ENCODE measurements around the gene DMRT1. TPM values are rescaled to one million over a fixed set of nuclear protein-coding genes. Genes with fewer than 3 reads are reported as not detected.
A peak's percentile ranks its signal among the peaks of the same experiment; 100 is the strongest.

Gene DMRT1
- total and polyA plus RNA-seq, 9 of the 15 experiments (the other 6 are each of a cell fraction or from before 2014, with no cell fraction given): not detected

DNA sequence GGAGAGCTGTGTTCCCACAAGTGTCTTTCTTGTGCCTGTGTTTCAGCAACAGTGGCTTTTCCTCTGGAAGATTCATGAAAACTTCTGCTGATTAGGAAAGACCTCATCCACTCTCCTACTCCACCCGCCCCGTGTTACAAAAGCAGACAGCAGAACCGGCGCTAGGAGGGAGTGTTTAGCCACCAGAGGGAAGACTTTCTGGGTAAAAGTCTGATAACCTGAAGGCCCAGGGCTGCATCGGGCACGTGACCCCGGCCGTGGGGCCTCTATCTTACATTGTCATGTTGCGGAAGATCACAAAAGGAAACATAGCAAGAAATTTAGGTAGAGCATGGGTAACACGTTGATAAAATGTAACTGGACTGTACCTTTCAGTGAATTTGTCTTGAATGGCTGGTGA is 176.6 kb downstream of the DMRT1 start (continued):
- TF ChIP-seq, protein P1, sequence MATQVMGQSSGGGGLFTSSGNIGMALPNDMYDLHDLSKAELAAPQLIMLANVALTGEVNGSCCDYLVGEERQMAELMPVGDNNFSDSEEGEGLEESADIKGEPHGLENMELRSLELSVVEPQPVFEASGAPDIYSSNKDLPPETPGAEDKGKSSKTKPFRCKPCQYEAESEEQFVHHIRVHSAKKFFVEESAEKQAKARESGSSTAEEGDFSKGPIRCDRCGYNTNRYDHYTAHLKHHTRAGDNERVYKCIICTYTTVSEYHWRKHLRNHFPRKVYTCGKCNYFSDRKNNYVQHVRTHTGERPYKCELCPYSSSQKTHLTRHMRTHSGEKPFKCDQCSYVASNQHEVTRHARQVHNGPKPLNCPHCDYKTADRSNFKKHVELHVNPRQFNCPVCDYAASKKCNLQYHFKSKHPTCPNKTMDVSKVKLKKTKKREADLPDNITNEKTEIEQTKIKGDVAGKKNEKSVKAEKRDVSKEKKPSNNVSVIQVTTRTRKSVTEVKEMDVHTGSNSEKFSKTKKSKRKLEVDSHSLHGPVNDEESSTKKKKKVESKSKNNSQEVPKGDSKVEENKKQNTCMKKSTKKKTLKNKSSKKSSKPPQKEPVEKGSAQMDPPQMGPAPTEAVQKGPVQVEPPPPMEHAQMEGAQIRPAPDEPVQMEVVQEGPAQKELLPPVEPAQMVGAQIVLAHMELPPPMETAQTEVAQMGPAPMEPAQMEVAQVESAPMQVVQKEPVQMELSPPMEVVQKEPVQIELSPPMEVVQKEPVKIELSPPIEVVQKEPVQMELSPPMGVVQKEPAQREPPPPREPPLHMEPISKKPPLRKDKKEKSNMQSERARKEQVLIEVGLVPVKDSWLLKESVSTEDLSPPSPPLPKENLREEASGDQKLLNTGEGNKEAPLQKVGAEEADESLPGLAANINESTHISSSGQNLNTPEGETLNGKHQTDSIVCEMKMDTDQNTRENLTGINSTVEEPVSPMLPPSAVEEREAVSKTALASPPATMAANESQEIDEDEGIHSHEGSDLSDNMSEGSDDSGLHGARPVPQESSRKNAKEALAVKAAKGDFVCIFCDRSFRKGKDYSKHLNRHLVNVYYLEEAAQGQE (IDR thresholded peaks at IDR 0.05; ENCODE audit: borderline replicate concordance): peak; percentile 31; the same call in 1 of the 2 replicates
- TF ChIP-seq, protein P1 (CRISPR knock-in tag; IDR thresholded peaks at IDR 0.05; ENCODE audit: low read depth): no peak
- no peak for TF ChIP-seq ZBTB17 (CRISPR knock-in tag; IDR thresholded peaks at IDR 0.05)

Small RNA genes within 50 kb of the gene (small RNA-seq; reads per million reads assigned to genes)
- not detected for gene RNU6-1073P

Other genes starting within 250 kb of the DMRT1 start
- gene DMRT3, start 135.0 kb downstream of the DMRT1 start, total RNA-seq (2014; rRNA removed): not detected in 2 replicates
- not detected in 2 replicates for gene DMRT3, start 135.0 kb downstream of the DMRT1 start, total RNA-seq (2014; rRNA removed; fragmentation: Illumina TruSeq; extraction: Trizol)
- not detected in 2 replicates for gene DMRT3, start 135.0 kb downstream of the DMRT1 start, total RNA-seq (2015; rRNA removed; fragmentation: Illumina TruSeq; extraction: Trizol)
- gene DMRT3, start 135.0 kb downstream of the DMRT1 start, total RNA-seq (2021): not detected in 2 replicates
- gene DMRT3, start 135.0 kb downstream of the DMRT1 start, polyA plus RNA-seq (2011; rRNA removed): not detected in 2 replicates
- gene DMRT3, start 135.0 kb downstream of the DMRT1 start, polyA plus RNA-seq (2014; fragmentation: Illumina TruSeq; extraction: Trizol): not detected in 2 replicates
- gene DMRT3, start 135.0 kb downstream of the DMRT1 start, polyA plus RNA-seq (2014; fragmentation: Nextera tagmentation; extraction: Ambion mirVana): not detected
- not detected in 2 replicates for gene DMRT3, start 135.0 kb downstream of the DMRT1 start, polyA plus RNA-seq (2014; rRNA removed)
- gene DMRT2, start 208.7 kb downstream of the DMRT1 start, total RNA-seq (2014; rRNA removed): not detected in 2 replicates
- not detected in 2 replicates for gene DMRT2, start 208.7 kb downstream of the DMRT1 start, total RNA-seq (2014; rRNA removed; fragmentation: Illumina TruSeq; extraction: Trizol)
- gene DMRT2, start 208.7 kb downstream of the DMRT1 start, total RNA-seq (2015; rRNA removed; fragmentation: Illumina TruSeq; extraction: Trizol): not detected in 2 replicates
- not detected in 2 replicates for gene DMRT2, start 208.7 kb downstream of the DMRT1 start, total RNA-seq (2021)
- gene DMRT2, start 208.7 kb downstream of the DMRT1 start, polyA plus RNA-seq (2011; rRNA removed): not detected in 2 replicates
- gene DMRT2, start 208.7 kb downstream of the DMRT1 start, polyA plus RNA-seq (2014; fragmentation: Illumina TruSeq; extraction: Trizol): not detected in 2 replicates
- not detected for gene DMRT2, start 208.7 kb downstream of the DMRT1 start, polyA plus RNA-seq (2014; fragmentation: Nextera tagmentation; extraction: Ambion mirVana)
- gene DMRT2, start 208.7 kb downstream of the DMRT1 start, polyA plus RNA-seq (2014; rRNA removed): not detected in 2 replicates

All from K562 (cell line).